Naive thymus-derived CD4-positive, alpha-beta T cell (primary cell): ENCODE measurements around the gene GALR2. TPM values are rescaled to one million over a fixed set of nuclear protein-coding genes. Genes with fewer than 3 reads are reported as not detected.
"Not testable (repeated sequence)": the region's sequence is repeated elsewhere in the genome, so short reads cannot be mapped to it uniquely, and the experiment has no call there.

Source experiments
- ATAC-seq: fragments of 150-1000 bp; cut with Tn5 transposase; 2 replicates; pipeline ENCODE4 v1.10.0; 2021; ENCODE audit warnings: mild to moderate bottlenecking, moderate library complexity
- CTCF ChIA-PET: fragments of 350-600 bp; sonication (Branson Sonifier 250); formaldehyde crosslinking; loops from one replicate; lab custom pipeline; 2021; ENCODE audit warnings: antibody characterized with exemption; lab: Charles Lee
- POLR2A ChIA-PET: fragments of 350-600 bp; sonication (Branson Sonifier 250); formaldehyde crosslinking; loops from one replicate; lab custom pipeline; 2021; ENCODE audit warnings: antibody characterized with exemption, inconsistent platforms; lab: Charles Lee
- DNase-seq, 9 donors: peaks; one replicate each; pipeline versions ENCODE4 v3.0.0 to v3.0.0-alpha.2; 2020 to 2022; ENCODE audit warnings: mixed read lengths in 1 of 9
- H3K27ac ChIP-seq: one replicate; pipeline ENCODE4 v1.7.0; 2013; ENCODE audit warnings: mild to moderate bottlenecking, low read depth, low read length, moderate library complexity
- H3K27me3 ChIP-seq, 2 donors: one replicate each; pipeline ENCODE4 v1.7.0; 2013; ENCODE audit warnings: low read length in 2 of 2, mild to moderate bottlenecking in 2 of 2, moderate library complexity in 2 of 2; ENCODE audit not compliant: control insufficient read depth in 2 of 2, insufficient read depth in 2 of 2
- H3K36me3 ChIP-seq, 3 experiments: 1 replicate in 2 of 3; 2 replicates in 1 of 3; pipeline ENCODE4 v1.7.0; 2013; ENCODE audit warnings: low read length in 3 of 3, mild to moderate bottlenecking in 3 of 3, moderate library complexity in 1 of 3; ENCODE audit not compliant: insufficient read depth in 3 of 3, control insufficient read depth in 2 of 3
- H3K4me1 ChIP-seq, 2 donors: one replicate each; pipeline ENCODE4 v1.7.0; 2013; ENCODE audit warnings: low read length in 2 of 2, mild to moderate bottlenecking in 2 of 2, moderate library complexity in 1 of 2; ENCODE audit not compliant: control insufficient read depth in 2 of 2, insufficient read depth in 2 of 2
- H3K4me3 ChIP-seq: 2 replicates; pipeline ENCODE4 v1.7.0; 2013; ENCODE audit warnings: mild to moderate bottlenecking, low read length
- H3K9me3 ChIP-seq, 3 experiments: 1 replicate in 2 of 3; 2 replicates in 1 of 3; pipeline ENCODE4 v1.7.0; 2013; ENCODE audit warnings: low read length in 3 of 3; ENCODE audit not compliant: control insufficient read depth in 2 of 3
- H3K27ac Mint-ChIP-seq, 9 donors: one replicate each; pipeline ENCODE4 v1.8.0; 2020 to 2022; ENCODE audit warnings: mixed read lengths in 9 of 9, mild to moderate bottlenecking in 8 of 9, moderate library complexity in 5 of 9, inconsistent platforms in 2 of 9
- H3K27me3 Mint-ChIP-seq, 5 donors: one replicate each; pipeline ENCODE4 v1.8.0; 2021 to 2022; ENCODE audit warnings: mixed read lengths in 5 of 5, mild to moderate bottlenecking in 1 of 5
- H3K36me3 Mint-ChIP-seq, 5 donors: one replicate each; pipeline ENCODE4 v1.8.0; 2020 to 2022; ENCODE audit warnings: mixed read lengths in 5 of 5, mild to moderate bottlenecking in 3 of 5, inconsistent platforms in 1 of 5
- H3K4me1 Mint-ChIP-seq, 7 donors: one replicate each; pipeline ENCODE4 v1.8.0; 2020 to 2022; ENCODE audit warnings: mixed read lengths in 7 of 7, mild to moderate bottlenecking in 3 of 7, inconsistent platforms in 1 of 7
- H3K4me3 Mint-ChIP-seq, 10 donors: one replicate each; pipeline ENCODE4 v1.8.0; 2020 to 2022; ENCODE audit warnings: mild to moderate bottlenecking in 10 of 10, mixed read lengths in 10 of 10, moderate library complexity in 6 of 10, inconsistent platforms in 2 of 10
- H3K9me3 Mint-ChIP-seq, 11 donors: one replicate each; pipeline ENCODE4 v1.8.0; 2020 to 2022; ENCODE audit warnings: mixed read lengths in 11 of 11, mild to moderate bottlenecking in 4 of 11, inconsistent platforms in 1 of 11, moderate library complexity in 1 of 11
- intact Hi-C, 2 donors: fragments of 100-400 bp; cut with micrococcal nuclease; formaldehyde crosslinking; loops; one replicate each; pipeline ENCODE4 v1.15.1; 2023
- polyA plus RNA-seq, 2 donors: library from polyadenylated mRNA; unstranded; fragments of 300-500 nt; fragmentation: Illumina TruSeq; gene quantifications; one replicate each; pipeline ENCODE4 v1.2.3, GENCODE V29; 2021
- total RNA-seq, 6 experiments: library from RNA in 5 of 6; stranded (reverse) in 5 of 6; gene quantifications; 1 replicate in 5 of 6; 2 replicates in 1 of 6; pipeline ENCODE4 v1.2.3 and lab custom pipeline; 2021 to 2026

The GALR2 gene
- total and polyA plus RNA-seq, 7 experiments from 2014 or later: 0.13 to 1.2 (median 1.0) TPM; not detected in 4

DNA sequence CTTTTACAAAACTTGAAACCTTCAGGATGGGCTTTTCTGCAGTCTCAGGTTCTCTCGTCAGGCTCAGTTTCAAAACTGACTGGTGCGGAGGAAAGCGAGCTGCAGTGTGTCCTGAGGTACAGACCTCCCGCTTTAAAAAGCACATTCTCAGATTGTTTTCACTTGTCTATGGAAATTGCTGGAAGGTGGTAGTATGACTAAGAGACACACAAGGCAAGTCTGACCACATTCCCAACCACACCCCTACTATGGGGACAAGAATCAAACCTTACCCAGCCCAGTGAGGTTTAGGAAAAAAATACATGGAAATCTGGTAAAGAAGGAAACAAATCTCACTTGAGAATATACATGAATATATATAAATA lies 20.5 kb upstream of the GALR2 start:
- H3K27ac ChIP-seq: no peak overlapping the region
- ChIA-PET CTCF (interaction anchor here (0.6 to 1.1 kb wide), 3 partner anchors 9 to 54 kb away, joined by 3 read pairs; no protein-coding TSS in a partner anchor), POLR2A (interaction anchor here (0.7 to 1.1 kb wide), 2 partner anchors 9 to 24 kb away, joined by 3 to 5 read pairs; no protein-coding TSS in a partner anchor)
- H3K4me1 ChIP-seq: no peaks in the 10 kb centered on the region
- H3K4me3 ChIP-seq: no peak overlapping the region
- Mint-ChIP-seq H3K4me1 (peaks cover 9 to 31% (median 19%) of the 10 kb centered on the region in 7 donors), H3K4me3 (no peak overlapping the region), H3K9me3 (no peaks in the 10 kb centered on the region), H3K27ac (peak overlapping the region in 1 of 9 donors; percentile 13), H3K27me3 (no peaks in the 10 kb centered on the region), H3K36me3 (peaks cover 25 to 54% (median 37%) of the 10 kb centered on the region in 5 donors)
- H3K36me3 ChIP-seq: peaks cover 37 to 91% (median 37%) of the 10 kb centered on the region in 3 experiments
- no peaks in the 10 kb centered on the region for H3K27me3 ChIP-seq
- intact Hi-C loops: no loop called here
- no peak for ATAC-seq
- no peaks in the 10 kb centered on the region for H3K9me3 ChIP-seq
- no peak for DNase-seq

GRCh38 chr17:76056882-76057281 lies 17.7 kb upstream of the GALR2 start:
- H3K27ac ChIP-seq: no peak overlapping the region
- peak overlapping the region in 2 of 9 donors; percentile 26 to 41 for H3K27ac Mint-ChIP-seq
- H3K36me3 Mint-ChIP-seq: peaks cover 22 to 46% (median 43%) of the 10 kb centered on the region in 5 donors
- ChIA-PET POLR2A (interaction anchor here (0.6 to 1.2 kb wide), 2 partner anchors 9 to 58 kb away, joined by 3 read pairs; no protein-coding TSS in a partner anchor), CTCF (interaction anchor here (1.3 to 2.4 kb wide), 3 partner anchors 38 to 43 kb away, joined by 4 to 9 read pairs (median 5); no protein-coding TSS in a partner anchor)
- no peaks in the 10 kb centered on the region for H3K9me3 Mint-ChIP-seq
- no peaks in the 10 kb centered on the region for H3K27me3 Mint-ChIP-seq
- intact Hi-C loops: no loop called here
- no peaks in the 10 kb centered on the region for H3K9me3 ChIP-seq
- no peak overlapping the region for H3K4me3 Mint-ChIP-seq
- no peak for DNase-seq
- H3K4me3 ChIP-seq: no peak overlapping the region
- H3K36me3 ChIP-seq: peaks cover 35 to 89% (median 43%) of the 10 kb centered on the region in 3 experiments
- no peak for ATAC-seq
- no peaks in the 10 kb centered on the region for H3K4me1 ChIP-seq
- no peaks in the 10 kb centered on the region for H3K27me3 ChIP-seq
- H3K4me1 Mint-ChIP-seq: peaks cover 0 to 15% (median 5%) of the 10 kb centered on the region in 7 donors

GRCh38 chr17:76058264-76058663 lies 16.3 kb upstream of the GALR2 start:
- H3K9me3 ChIP-seq, H3K4me1 ChIP-seq, H3K27me3 ChIP-seq, DNase-seq, H3K27me3 Mint-ChIP-seq, intact Hi-C loops, H3K4me3 ChIP-seq, H3K27ac ChIP-seq, ATAC-seq, H3K4me3 Mint-ChIP-seq, H3K9me3 Mint-ChIP-seq: not testable (repeated sequence)
- Mint-ChIP-seq H3K36me3 (peaks cover 22 to 46% (median 42%) of the 10 kb centered on the region in 5 donors), H3K4me1 (peaks cover 0 to 15% (median 6%) of the 10 kb centered on the region in 7 donors), H3K27ac (peak overlapping the region in 3 of 9 donors; percentile 28 to 43 (median 36))
- H3K36me3 ChIP-seq: peaks cover 35 to 89% (median 43%) of the 10 kb centered on the region in 3 experiments
- POLR2A ChIA-PET: interaction anchor here (1.4 kb wide), 1 partner anchor 17 kb away, joined by 3 read pairs; the partner anchor contains the start of gene GALR2
- CTCF ChIA-PET: interaction anchor here (0.7 to 2.4 kb wide), 3 partner anchors 42 to 339 kb away, joined by 4 to 9 read pairs (median 5); no protein-coding TSS in a partner anchor

- intact Hi-C loops: no loop called here
- POLR2A ChIA-PET: interaction anchor here (0.5 to 2.3 kb wide), 10 partner anchors 7 to 355 kb away, joined by 3 to 9 read pairs (median 3); partner anchors contain the start of genes EXOC7 and MRPL38
- peak overlapping the region; percentile 12 to 77 (median 68) for H3K4me3 Mint-ChIP-seq
Measured at GRCh38 chr17:76063875-76064546, 10.6 kb upstream of the GALR2 start.

GRCh38 chr17:76065775-76066174 lies 8.8 kb upstream of the GALR2 start:
- Histone ChIP-seq H3K9me3 (no peaks in the 10 kb centered on the region), H3K4me1 (peaks cover 1 to 7% of the 10 kb centered on the region in 2 donors), H3K27me3 (no peaks in the 10 kb centered on the region), H3K4me3 (no peak overlapping the region), H3K27ac (no peak overlapping the region), H3K36me3 (peaks cover 10 to 71% (median 19%) of the 10 kb centered on the region in 3 experiments)
- Mint-ChIP-seq H3K4me1 (peaks cover 15 to 35% (median 27%) of the 10 kb centered on the region in 7 donors), H3K27ac (peak overlapping the region; percentile 11 to 82 (median 61)), H3K27me3 (no peaks in the 10 kb centered on the region), H3K36me3 (peaks cover 15 to 31% (median 30%) of the 10 kb centered on the region in 5 donors), H3K9me3 (no peaks in the 10 kb centered on the region), H3K4me3 (no peak overlapping the region)
- no peak for ATAC-seq
- intact Hi-C loops: no loop called here
- ChIA-PET CTCF (interaction anchor here (0.8 to 3.0 kb wide), 2 partner anchors 51 to 55 kb away, joined by 4 to 19 read pairs; no protein-coding TSS in a partner anchor), POLR2A (interaction anchor here (0.7 to 2.2 kb wide), 5 partner anchors 9 to 201 kb away, joined by 3 to 5 read pairs (median 3); partner anchors contain the start of gene ZACN)
- DNase-seq: no peak

More at GRCh38 chr17:76063875-76064546, 10.6 kb upstream of the GALR2 start:
- peaks cover 15 to 39% (median 37%) of the 10 kb centered on the region in 5 donors for H3K36me3 Mint-ChIP-seq
- Histone ChIP-seq H3K4me3 (no peak overlapping the region), H3K27ac (peak overlapping the region; percentile 52), H3K27me3 (no peaks in the 10 kb centered on the region), H3K36me3 (peaks cover 17 to 86% (median 26%) of the 10 kb centered on the region in 3 experiments), H3K9me3 (no peaks in the 10 kb centered on the region), H3K4me1 (no peaks in the 10 kb centered on the region)
- DNase-seq (peak in 7 of 9 donors; percentile 28 to 76 (median 44)), ATAC-seq (peak; percentile 95)
- CTCF ChIA-PET: interaction anchor here (0.5 to 3.0 kb wide), 6 partner anchors 13 to 294 kb away, joined by 3 to 19 read pairs (median 4); no protein-coding TSS in a partner anchor
- peaks cover 10 to 30% (median 17%) of the 10 kb centered on the region in 7 donors for H3K4me1 Mint-ChIP-seq
- no peaks in the 10 kb centered on the region for H3K9me3 Mint-ChIP-seq
- H3K27me3 Mint-ChIP-seq: no peaks in the 10 kb centered on the region
- H3K27ac Mint-ChIP-seq: peak overlapping the region; percentile 82 to 97 (median 91)

DNA sequence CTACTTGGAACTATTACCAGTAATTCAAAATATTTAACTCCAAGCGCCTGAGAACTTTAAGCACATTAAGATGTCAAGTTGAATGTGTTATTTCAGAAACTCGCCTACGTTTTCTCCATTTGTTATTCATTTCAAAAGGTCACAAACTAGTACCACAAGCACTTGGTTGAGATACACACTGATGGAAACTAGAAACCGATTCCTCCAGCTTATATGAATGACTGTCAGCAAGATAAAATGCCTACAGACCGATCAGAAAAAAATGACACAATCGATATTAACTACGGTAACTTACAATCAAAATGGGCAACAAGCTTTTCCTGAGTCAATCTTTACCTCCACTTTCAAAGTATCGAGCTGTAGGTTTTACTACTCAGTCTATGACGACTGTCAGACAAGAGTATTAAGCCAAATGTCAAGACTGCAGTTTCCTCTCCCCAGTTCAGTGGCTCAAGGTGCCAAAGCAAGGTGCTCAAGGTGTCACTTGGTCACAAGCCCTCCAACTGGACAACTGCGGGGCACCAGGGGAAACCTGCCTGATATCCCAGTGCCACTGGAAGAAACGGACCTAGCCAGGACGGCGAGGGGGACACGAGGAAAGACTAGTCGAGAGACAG lies 2.9 kb upstream of the GALR2 start:
- Mint-ChIP-seq H3K27me3 (peaks cover 12 to 30% (median 17%) of the 10 kb centered on the region in 5 donors), H3K4me1 (peaks cover 14 to 55% (median 45%) of the 10 kb centered on the region in 7 donors), H3K36me3 (peaks cover 4 to 12% (median 5%) of the 10 kb centered on the region in 5 donors), H3K9me3 (no peaks in the 10 kb centered on the region), H3K4me3 (peak overlapping the region; percentile 85 to 98 (median 97)), H3K27ac (peak overlapping the region; percentile 90 to 98 (median 95))
- ChIA-PET POLR2A (interaction anchor here (0.7 to 2.7 kb wide), 6 partner anchors 9 to 444 kb away, joined by 3 to 11 read pairs (median 4); no protein-coding TSS in a partner anchor), CTCF (interaction anchor here (1.5 kb wide), 1 partner anchor 58 kb away, joined by 4 read pairs; no protein-coding TSS in a partner anchor)
- Histone ChIP-seq H3K4me1 (peaks cover 10 to 30% of the 10 kb centered on the region in 2 donors), H3K4me3 (peak overlapping the region; percentile 89), H3K9me3 (no peaks in the 10 kb centered on the region), H3K27me3 (peaks cover 13 to 14% of the 10 kb centered on the region in 2 donors), H3K36me3 (peaks cover 3 to 27% (median 10%) of the 10 kb centered on the region in 3 experiments), H3K27ac (peak overlapping the region; percentile 93)
- intact Hi-C loops: loop anchor here (1.0 to 10.0 kb wide), 6 partner anchors 19 to 1883 kb away; partner anchors contain the start of genes EXOC7 (in 1 of the 2) and TNRC6C (in 1 of the 2)
- ATAC-seq (no peak), DNase-seq (peak in 3 of 9 donors; percentile 27 to 46 (median 34))
